Measurements from ENCODE around the gene WASHC2A. TPM values are rescaled to one million over a fixed set of nuclear protein-coding genes. Genes with fewer than 3 reads are reported as not detected.
A peak's percentile ranks its signal among the peaks of the same experiment; 100 is the strongest.
"Not testable (repeated sequence)": the region's sequence is repeated elsewhere in the genome, so short reads cannot be mapped to it uniquely, and the experiment has no call there.

Gene WASHC2A, protein sequence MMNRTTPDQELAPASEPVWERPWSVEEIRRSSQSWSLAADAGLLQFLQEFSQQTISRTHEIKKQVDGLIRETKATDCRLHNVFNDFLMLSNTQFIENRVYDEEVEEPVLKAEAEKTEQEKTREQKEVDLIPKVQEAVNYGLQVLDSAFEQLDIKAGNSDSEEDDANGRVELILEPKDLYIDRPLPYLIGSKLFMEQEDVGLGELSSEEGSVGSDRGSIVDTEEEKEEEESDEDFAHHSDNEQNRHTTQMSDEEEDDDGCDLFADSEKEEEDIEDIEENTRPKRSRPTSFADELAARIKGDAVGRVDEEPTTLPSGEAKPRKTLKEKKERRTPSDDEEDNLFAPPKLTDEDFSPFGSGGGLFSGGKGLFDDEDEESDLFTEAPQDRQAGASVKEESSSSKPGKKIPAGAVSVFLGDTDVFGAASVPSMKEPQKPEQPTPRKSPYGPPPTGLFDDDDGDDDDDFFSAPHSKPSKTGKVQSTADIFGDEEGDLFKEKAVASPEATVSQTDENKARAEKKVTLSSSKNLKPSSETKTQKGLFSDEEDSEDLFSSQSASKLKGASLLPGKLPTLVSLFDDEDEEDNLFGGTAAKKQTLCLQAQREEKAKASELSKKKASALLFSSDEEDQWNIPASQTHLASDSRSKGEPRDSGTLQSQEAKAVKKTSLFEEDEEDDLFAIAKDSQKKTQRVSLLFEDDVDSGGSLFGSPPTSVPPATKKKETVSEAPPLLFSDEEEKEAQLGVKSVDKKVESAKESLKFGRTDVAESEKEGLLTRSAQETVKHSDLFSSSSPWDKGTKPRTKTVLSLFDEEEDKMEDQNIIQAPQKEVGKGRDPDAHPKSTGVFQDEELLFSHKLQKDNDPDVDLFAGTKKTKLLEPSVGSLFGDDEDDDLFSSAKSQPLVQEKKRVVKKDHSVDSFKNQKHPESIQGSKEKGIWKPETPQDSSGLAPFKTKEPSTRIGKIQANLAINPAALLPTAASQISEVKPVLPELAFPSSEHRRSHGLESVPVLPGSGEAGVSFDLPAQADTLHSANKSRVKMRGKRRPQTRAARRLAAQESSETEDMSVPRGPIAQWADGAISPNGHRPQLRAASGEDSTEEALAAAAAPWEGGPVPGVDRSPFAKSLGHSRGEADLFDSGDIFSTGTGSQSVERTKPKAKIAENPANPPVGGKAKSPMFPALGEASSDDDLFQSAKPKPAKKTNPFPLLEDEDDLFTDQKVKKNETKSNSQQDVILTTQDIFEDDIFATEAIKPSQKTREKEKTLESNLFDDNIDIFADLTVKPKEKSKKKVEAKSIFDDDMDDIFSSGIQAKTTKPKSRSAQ (N-terminal part only)
- total RNA-seq = 10 to 100 TPM; 23.3 to 55.1 (median 45.6) TPM
- 10 to 100 TPM; 25.1 to 46.0 (median 37.0) TPM for polyA plus RNA-seq
- long read RNA-seq, donor 1 = 0 reads
- long read RNA-seq, donor 2, partial matches to known transcripts = 5 of 6 reads
- long read RNA-seq, donor 2, other reads (novel, unspliced or antisense) = 0 of 6 reads
- long read RNA-seq, donor 3, full-length matches to known transcripts = 1 of 1 reads
- long read RNA-seq, donor 3, partial matches to known transcripts = 0 of 1 reads
- long read RNA-seq, donor 3, other reads (novel, unspliced or antisense) = 0 of 1 reads
- long read RNA-seq, donor 4, full-length matches to known transcripts = 1 of 26 reads
- long read RNA-seq, donor 4, partial matches to known transcripts = 21 of 26 reads
- long read RNA-seq, donor 4, other reads (novel, unspliced or antisense) = 4 of 26 reads
- long read RNA-seq, donor 5, full-length matches to known transcripts = 47 of 85 reads
- long read RNA-seq, donor 5, partial matches to known transcripts = 11 of 85 reads
- long read RNA-seq, donor 5, other reads (novel, unspliced or antisense) = 27 of 85 reads
- long read RNA-seq, donor 6, full-length matches to known transcripts = 1 of 18 reads
- long read RNA-seq, donor 6, partial matches to known transcripts = 12 of 18 reads
- long read RNA-seq, donor 6, other reads (novel, unspliced or antisense) = 5 of 18 reads
- long read RNA-seq, donor 7 = 0 reads
- long read RNA-seq, donor 8 = 0 reads
- long read RNA-seq, donor 9 = 0 reads
- long read RNA-seq, donor 10 = 0 reads

DNA sequence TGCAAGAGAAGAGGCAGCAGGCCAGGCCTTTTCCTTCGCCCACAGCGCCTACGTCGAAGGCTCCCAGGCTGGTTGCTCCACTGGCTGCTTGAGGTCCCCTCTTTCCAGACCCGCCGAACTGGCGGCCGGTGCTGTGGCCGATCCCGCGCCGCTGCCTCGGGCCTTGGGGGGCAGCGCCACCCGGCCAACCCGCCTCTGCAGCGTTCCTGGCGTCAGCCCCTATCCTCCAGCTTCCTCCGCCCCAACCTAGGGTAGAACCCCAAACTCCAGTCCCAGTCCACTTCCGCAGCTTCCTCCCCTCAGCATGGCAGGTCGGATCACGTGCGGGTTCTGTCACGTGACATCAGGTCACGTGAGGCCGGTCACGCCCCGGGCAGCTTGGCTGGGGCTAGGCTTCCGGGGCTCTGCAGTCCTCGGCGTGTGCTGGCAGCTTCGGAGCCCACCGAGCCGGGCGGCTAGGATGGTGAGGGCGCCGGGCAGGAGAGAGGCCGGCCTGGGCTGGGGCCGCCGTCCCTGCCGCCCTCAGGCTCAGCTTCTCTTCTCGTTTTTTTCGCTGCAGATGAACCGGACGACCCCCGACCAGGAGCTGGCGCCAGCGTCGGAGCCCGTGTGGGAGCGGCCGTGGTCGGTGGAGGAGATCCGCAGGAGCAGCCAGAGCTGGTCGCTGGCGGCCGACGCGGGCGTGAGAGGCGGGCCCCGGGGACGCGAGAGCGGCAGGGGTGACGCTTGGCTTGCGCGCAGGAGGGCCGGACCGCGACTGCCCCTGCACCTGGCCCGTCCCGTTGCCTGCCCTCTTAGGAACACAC, at the start of gene WASHC2A:
Gene WASHC2A (plus strand): TSS at position 409 of the 806 bp plus-strand sequence. CDS start 52 bp downstream, at position 461.
- H3K4me1 ChIP-seq (replicated peaks in 1 of 2); H3K27me3 ChIP-seq; H3K9me3 ChIP-seq (replicated peaks in 1 of 3); H3K36me3 ChIP-seq (replicated peaks in 1 of 2); intact Hi-C loops (cut with DNase I): not testable (repeated sequence)
- peak; percentile 45 to 59 for TF ChIP-seq POLR2A (IDR thresholded peaks at IDR 0.05)
- 0% methylated on average over 9 to 46 of the region's 73 CpGs; no CpG with 5 or more reads in 1 of the 4 donors for WGBS, 4 donors
- Histone ChIP-seq H3K27ac (peak within 1 kb of the TSS in 4 of 5 donors; percentile 77 to 94 (median 85)), H3K4me3 (peak within 1 kb of the TSS; percentile 50 to 89 (median 54))
- peak; percentile 89 to 95 (median 93) for DNase-seq

DNA sequence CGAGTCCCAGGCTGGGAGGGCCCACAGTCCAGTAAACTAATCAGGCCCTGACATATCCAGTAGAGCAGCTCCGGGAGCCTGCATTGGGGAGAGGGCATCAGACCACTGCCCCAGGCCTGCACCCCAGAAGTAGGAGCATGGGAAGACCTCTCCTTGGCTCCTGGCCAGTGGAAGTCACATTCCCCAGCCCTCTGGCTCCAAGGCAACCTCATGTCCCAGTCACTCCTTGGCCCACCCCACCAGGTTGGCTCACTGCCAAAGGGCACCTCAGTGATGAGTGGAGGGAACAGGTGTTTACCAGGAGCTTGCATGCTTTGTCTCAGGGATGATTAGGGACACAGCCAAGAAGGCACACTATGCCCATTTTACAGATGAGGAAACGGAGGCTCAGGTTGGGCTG, 48.5 kb upstream of the WASHC2A start:
- H3K4me3 ChIP-seq; H3K9me3 ChIP-seq (replicated peaks in 1 of 3); H3K4me1 ChIP-seq (replicated peaks in 1 of 2); intact Hi-C loops (cut with DNase I); H3K27me3 ChIP-seq; H3K36me3 ChIP-seq (replicated peaks in 1 of 2); H3K27ac ChIP-seq: not testable (repeated sequence)
- peak in 1 of 7 donors; percentile 45 for DNase-seq
- WGBS, 4 donors = 80 to 92% (median 92%) methylated on average over 2 to 3 of the region's 3 CpGs; no CpG with 5 or more reads in 1 of the 4 donors

DNA sequence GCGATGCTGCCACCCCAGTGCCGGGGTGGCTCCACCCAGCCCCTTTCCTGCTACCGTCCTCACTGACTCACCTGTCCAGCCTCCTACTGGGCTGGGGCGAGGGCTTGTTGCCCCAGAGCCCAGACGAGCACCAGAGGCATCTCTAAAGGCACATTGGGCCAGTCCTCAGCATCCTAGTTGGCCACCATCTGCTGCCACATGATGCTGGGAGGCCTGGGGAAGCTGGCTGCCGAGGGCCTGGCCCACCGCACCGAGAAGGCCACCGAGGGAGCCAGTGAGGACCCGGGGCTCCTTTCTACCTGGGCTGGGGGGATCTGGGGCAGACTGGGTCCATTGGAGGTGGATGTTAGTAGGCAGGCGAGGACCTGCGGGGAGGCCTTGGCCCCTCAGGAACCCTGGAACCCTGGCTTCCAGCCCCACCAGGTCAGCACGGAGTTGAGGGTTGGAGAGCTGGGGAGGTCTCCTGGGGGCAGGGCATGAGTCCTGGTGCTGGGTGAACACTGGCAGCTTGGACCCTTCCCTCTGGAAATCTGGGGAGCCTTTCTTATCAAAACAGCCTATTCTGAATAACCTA, 47.2 kb upstream of the WASHC2A start:
- intact Hi-C loops (cut with DNase I); H3K36me3 ChIP-seq (replicated peaks in 1 of 2); H3K9me3 ChIP-seq (replicated peaks in 1 of 3); DNase-seq; H3K4me3 ChIP-seq; H3K27ac ChIP-seq; H3K4me1 ChIP-seq (replicated peaks in 1 of 2); H3K27me3 ChIP-seq: not testable (repeated sequence)
- 90 to 92% (median 91%) methylated on average over 9 to 13 of the region's 13 CpGs; no CpG with 5 or more reads in 1 of the 4 donors for WGBS, 4 donors

DNA sequence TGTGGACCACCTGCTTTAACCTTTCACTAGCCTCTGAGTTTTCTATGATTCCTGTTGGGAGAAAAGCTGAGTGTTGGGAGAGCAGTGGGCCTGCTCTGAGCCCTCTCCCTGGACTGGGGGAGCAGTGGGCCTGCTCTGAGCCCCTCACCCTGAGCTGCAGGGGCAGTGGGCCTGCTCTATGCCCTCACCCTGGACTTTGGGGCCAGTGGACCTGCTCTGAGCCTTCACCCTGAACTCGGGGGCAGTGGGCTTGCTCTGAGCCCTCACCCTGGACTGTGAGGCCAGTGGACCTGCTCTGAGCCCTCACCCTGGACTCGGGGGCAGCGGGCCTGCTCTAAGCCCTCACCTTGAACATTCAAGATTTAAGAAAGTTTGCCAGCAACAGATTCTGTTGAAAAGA, 46.1 kb upstream of the WASHC2A start:
- Histone ChIP-seq H3K27me3 (no peaks in the 10 kb centered on the region), H3K4me1 (replicated peaks in 1 of 2) (peaks cover 0 to 5% of the 10 kb centered on the region in 2 donors), H3K36me3 (replicated peaks in 1 of 2) (no peaks in the 10 kb centered on the region), H3K9me3 (replicated peaks in 1 of 3) (no peaks in the 10 kb centered on the region), H3K4me3 (no peak overlapping the region), H3K27ac (no peak overlapping the region)
- TF ChIP-seq POLR2A (IDR thresholded peaks at IDR 0.05) = no peak
- TF ChIP-seq, protein P1, sequence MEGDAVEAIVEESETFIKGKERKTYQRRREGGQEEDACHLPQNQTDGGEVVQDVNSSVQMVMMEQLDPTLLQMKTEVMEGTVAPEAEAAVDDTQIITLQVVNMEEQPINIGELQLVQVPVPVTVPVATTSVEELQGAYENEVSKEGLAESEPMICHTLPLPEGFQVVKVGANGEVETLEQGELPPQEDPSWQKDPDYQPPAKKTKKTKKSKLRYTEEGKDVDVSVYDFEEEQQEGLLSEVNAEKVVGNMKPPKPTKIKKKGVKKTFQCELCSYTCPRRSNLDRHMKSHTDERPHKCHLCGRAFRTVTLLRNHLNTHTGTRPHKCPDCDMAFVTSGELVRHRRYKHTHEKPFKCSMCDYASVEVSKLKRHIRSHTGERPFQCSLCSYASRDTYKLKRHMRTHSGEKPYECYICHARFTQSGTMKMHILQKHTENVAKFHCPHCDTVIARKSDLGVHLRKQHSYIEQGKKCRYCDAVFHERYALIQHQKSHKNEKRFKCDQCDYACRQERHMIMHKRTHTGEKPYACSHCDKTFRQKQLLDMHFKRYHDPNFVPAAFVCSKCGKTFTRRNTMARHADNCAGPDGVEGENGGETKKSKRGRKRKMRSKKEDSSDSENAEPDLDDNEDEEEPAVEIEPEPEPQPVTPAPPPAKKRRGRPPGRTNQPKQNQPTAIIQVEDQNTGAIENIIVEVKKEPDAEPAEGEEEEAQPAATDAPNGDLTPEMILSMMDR (IDR thresholded peaks at IDR 0.05) = no peak
- intact Hi-C loops (cut with DNase I) = no loop called here
- 80 to 100% (median 90%) methylated on average over 1 to 3 of the region's 3 CpGs for WGBS, 4 donors
- DNase-seq = no peak

DNA sequence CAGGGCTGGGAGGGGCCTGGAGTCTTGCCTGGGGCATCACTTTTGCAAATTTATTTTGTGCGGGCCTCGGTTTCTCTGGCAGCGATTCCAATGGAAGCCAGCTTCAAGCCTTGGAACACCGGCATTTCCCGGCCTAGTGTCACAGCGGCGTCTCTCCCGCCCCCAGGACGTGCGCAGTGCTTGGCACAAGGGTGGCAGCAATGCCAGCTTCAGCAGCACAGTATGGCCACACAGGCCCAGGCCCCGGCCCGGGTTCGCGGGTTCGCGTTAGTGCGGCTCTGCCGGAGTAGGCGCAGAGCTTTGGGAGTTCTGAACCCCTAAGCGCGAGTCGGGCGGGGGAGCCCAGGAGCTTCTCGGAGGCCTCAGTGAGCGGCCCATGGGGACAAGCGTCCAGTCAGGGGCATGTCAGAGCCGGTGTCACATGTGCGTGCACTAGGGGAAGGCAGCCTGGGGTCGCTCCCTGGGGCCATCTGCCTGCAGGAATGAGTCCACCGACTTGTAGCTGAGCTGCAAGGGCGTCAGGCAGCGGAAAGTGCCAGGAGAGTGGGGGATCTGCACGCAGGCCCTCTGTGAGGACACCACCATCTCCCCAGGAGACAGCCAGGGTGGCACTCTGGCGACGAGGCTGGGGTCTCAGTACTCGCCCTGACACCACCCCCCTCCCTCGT, 42.9 kb upstream of the WASHC2A start:
- intact Hi-C loops (cut with DNase I); H3K9me3 ChIP-seq (replicated peaks in 1 of 3); H3K4me1 ChIP-seq (replicated peaks in 1 of 2); H3K27ac ChIP-seq; H3K36me3 ChIP-seq (replicated peaks in 1 of 2); DNase-seq; H3K4me3 ChIP-seq; H3K27me3 ChIP-seq: not testable (repeated sequence)
- 17 to 33% (median 20%) methylated on average over 5 to 30 of the region's 37 CpGs for WGBS, 4 donors
